Measurements from ENCODE around the gene CHCHD3.

DNA sequence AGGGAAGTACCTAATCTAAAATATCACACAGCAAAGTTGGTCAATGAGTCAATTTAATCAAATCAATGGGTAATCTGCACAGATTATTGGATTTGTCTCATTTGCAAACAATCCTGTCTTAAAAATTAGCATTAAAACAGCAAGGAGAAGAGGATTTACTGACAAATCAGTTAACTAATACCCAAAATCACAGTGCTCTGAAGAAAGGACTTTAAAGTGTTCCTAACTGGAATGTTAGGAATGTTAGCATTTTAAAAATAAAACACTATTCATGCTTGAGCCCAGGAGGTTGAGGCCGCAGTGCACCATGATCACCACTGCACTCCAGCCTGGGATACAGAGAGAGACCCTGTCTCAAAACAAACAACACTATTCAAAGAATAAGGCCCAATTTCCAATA is 83.1 kb downstream of the CHCHD3 start:
- TF ChIP-seq CTCF (conservative IDR thresholded peaks at IDR 0.05; ENCODE audit: low read length) (no peak), EZH2phosphoT487 (IDR thresholded peaks at IDR 0.05; ENCODE audit: borderline replicate concordance) (no peak)
